ENCODE measurements around the gene SLC25A45.

- TF ChIP-seq CTCF (IDR thresholded peaks at IDR 0.05) (no peak), POLR2A (IDR thresholded peaks at IDR 0.05) (no peak)
These were observed 47.6 kb downstream of the SLC25A45 start for GRCh38 chr11:65334696-65335295.
